Measurements from ENCODE around the gene NDRG3.
"Not testable (repeated sequence)": the region's sequence is repeated elsewhere in the genome, so short reads cannot be mapped to it uniquely, and the experiment has no call there.

Gene NDRG3

GRCh38 chr20:36758276-36758675, 12.4 kb upstream of the NDRG3 start:
- no peak for DNase-seq

GRCh38 chr20:36756496-36756895, 10.6 kb upstream of the NDRG3 start:
- DNase-seq: no peak

GRCh38 chr20:36754656-36755222, 8.8 kb upstream of the NDRG3 start:
- peak; percentile 49 for DNase-seq

DNA sequence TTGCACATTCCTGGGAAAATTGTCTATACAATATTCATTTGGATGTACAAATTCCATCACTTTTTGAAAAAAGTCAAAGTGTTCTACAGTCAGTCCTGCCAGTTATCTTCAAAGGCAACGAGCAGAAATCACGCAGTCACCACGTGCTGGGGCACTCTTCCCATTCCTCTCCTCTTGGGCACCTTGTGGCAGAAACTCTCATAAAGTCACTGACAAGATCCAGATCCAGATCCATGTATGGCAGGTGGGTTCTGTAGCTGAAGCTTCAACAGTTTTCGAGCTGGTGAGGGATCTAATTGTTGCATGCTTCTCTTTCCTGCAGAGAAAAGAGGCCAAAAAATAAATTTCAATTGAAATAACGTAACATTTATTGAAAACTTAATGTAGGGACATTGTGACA, 6.7 kb upstream of the NDRG3 start:
- no peak for DNase-seq

- peak; percentile 37 for DNase-seq
Observed at GRCh38 chr20:36745234-36745926, 510 bp downstream of the NDRG3 start.

DNA sequence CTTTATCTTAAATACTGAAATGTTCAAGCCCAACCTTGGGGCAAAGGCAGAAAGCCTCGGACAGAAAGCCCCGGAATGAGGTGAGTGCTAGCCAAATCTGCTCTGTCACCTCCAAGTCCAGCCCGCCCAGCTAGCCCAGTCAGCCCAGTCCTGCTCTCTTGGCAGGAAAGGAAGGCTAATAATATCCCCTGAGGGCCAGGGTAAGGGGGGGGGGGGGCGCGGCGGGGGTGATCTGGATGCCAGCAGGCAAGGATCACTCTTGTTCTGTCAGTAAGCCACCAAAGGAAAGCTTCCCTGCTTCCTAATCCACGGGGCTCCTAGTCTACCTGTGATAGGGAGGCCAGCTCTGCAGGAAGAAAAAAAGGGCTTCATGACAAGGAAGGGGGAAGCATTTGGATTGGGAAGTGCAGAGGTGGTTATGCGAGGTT, 1.1 kb downstream of the NDRG3 start:
- no peak for DNase-seq

- DNase-seq: no peak
Observed at GRCh38 chr20:36744243-36744642, 1.6 kb downstream of the NDRG3 start.

- DNase-seq: no peak
Observed at GRCh38 chr20:36742558-36742957, 3.3 kb downstream of the NDRG3 start.

DNA sequence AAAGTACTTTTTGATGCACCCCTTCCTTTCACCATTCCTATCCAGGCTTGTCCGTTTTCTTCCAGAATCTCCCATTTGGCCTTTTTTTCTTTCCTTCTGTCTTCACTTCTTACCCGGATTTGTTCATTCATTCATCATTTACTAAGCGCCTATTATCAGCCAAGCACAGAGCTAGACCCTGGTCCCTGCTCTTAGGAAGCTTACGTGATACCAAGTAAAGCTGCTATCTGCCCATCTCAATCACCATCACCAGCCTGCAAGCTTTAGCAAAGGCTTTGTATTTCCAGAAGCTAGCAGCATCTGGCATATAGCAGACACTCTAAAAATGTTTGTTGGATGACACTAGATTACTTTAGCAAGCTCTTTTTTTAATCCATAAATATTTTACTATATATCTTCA, 4.8 kb downstream of the NDRG3 start:
- no peak for DNase-seq

- no peak for DNase-seq
Observed at GRCh38 chr20:36737183-36737499, 8.7 kb downstream of the NDRG3 start.

DNA sequence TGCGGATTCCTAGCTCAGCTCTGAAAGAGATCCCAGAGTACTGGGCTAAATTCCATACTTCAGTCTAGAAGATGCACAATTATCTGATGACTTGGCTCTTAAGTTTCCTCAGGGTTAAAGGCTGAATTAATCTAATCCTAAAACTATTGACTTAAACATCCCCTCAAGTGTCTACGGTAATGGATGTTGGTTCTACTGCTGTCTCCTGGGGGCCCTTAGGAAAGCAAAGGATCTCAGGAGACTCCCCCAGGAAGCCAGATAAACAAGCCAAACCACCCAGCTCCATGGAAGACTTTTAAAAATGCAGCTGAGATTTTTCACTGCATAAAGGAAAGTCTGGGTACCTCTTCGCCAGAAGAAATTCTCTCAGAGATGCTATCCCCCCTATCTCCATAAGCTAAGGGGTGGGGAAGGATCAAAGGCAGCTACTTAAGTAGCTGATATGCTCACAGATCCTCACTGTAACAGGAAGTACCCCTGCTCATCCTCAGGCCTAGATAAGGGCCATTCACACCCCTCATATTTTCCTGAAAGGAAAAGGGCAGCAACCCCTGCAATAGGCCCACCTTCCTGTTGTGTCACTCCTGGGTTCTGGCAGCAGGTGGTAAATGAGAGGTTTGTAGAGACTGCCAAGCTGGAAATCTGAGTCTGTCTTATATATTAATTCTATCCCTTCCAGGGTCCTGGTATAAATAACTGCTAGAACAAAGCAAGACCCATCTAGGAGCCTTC, 9.3 kb downstream of the NDRG3 start:
- no peak for DNase-seq

GRCh38 chr20:36732456-36732855, 13.4 kb downstream of the NDRG3 start:
- no peak for DNase-seq

DNA sequence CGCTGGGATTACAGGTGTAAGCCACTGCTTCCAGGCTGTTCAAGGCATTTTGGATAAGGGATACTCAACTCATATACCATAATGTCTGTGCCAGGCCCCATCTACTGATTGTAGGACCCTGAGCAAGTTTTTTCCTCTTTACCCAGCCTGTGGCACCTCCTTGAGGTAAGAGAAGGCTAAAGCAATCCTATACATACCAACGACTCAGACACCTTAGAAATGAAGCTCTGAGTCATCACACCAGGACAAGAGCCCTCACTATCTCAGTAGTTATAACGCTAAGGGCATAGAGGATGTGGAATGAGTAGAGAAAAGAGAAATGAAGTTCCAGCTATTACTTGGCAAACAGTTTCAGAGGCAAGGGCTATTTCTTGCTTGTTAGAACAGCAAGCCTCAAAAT, 16.9 kb downstream of the NDRG3 start:
- peak; percentile 9 for DNase-seq

DNA sequence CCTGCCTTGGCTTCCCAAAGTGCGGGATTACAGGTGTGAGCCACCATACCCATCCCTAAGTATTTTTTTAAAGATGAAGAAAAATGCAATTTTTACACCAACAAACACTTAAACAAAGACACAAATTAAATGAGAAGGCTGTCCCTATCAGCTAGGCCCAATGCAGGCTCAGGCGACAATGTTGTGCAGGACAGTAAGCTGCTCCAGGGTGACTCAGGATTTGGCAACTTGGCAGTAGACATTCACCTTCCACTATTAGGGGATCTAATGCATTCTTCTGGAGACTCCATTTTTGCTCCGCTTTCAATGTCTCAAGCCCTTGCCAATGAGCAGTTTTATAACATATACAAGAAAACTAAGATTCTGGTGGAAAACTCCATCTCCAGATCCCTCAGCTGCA, 19.7 kb downstream of the NDRG3 start:
- no peak for DNase-seq

DNA sequence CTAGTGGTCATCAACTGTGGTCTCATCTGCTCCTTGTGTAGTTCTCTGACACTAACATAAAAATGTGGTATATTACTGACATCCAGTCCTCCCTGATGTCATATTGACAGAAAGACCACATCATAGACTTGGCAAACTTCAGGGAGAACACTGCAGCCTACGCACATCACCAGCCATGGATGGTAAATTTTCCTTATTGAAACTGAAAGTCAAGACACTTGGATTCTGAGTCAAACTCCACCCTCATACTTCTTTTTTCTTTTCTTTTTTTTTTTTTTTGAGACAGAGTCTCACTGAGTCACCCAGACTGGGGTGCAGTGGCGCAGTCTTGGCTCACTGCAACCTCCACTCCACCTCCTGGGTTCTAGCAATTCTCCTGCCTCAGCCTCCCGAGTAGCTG, 25.4 kb downstream of the NDRG3 start:
- DNase-seq: peak; percentile 47

- peak; percentile 6 for DNase-seq
Observed at GRCh38 chr20:36717657-36718056, 28.2 kb downstream of the NDRG3 start.

DNA sequence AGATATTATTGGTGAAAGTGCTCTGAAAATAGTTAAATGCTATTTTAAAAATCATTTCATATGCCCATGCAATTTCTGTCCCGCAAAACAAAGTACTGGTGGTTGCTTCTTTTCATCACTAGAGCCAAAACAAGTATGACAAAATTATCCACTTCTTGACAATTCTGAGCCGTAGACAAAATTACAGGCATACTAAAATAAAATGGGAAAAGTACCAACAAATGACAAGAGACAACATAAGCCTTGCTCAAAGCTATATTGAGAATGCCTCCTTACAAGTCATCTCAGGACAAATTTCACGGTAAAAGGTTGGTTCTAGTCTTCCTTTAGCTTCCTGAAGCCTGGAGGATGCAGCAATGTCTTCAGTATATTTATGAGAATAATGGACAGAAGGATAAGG, 28.9 kb downstream of the NDRG3 start:
- no peak for DNase-seq

DNA sequence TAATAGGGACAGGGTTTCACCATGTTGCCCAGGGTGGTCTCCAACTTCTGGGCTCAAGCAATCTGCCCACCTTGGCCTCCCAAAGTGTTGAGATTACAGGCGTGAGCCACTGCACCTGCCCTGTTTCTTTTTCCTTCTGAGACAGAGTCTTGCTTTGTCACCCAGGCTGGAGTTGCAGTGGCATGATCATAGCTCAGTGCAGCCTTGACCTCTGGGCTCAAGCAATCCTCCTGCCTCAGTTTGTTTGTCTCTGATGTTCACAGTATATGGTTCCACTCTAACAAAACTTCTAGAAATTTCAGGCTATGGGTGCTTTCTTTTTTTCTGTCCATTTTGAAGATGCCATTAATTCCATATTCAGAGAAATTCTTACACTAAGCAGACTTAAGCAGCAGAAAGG, 33.1 kb downstream of the NDRG3 start:
- no peak for DNase-seq

DNA sequence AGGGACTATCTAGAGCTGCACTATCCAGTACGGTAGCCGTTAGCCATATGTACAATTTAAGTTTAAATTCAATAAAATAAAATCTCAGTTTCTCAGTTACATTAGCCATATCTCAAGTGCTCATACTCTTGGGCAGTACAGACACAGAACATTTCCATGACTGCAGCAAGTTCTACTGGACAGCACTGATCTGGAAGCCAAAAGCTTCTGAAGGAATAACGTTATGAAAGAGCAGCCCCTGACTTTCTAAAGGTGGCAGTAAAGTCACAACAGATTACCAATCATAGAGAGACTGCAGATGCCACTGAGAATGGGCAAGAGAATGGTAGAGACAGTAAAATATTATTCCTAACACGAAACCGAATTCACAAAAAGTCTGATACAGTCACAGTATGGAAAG, 36.8 kb downstream of the NDRG3 start:
- no peak for DNase-seq

DNA sequence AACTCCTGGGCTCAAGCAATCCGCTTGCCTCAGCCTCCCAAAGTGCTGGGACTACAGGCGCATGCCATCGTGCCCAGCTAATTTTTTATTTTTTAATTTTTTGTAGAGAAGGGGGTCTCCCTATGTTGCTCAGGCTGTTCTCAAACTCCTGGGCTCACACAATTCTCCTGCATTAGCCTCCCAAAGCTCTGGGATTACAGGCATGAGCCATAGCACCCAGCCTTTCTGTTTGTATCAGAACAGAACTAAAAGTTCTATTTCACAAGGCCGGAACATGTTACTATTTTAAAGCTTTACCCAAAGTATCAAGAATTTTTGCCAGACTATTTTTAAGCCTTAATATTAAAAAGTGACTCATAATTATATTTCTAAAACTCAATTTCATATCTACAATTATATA, 42.4 kb downstream of the NDRG3 start:
- no peak for DNase-seq

- no peak for DNase-seq
Observed at GRCh38 chr20:36700438-36700837, 45.5 kb downstream of the NDRG3 start.

- not testable (repeated sequence) for DNase-seq
Observed at GRCh38 chr20:36695467-36695866, 50.4 kb downstream of the NDRG3 start.

DNA sequence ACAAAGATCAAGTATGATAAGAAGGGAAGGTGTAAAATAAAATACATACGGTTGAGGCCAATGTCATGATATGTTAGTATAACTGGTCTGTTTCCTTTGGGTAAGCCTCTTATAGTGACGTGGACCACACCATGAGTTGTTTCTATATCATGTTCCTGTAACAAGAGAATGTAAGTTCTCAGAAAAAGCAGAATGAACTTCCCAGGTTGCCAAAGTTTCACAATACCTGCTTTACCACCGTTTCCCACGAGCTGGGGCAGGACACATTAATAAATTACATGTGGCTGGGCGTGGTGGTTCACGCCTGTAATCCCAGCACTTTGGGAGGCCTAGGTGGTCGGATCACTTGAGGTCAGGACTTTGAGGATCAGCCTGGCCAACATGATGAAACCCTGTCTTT, 57.3 kb downstream of the NDRG3 start:
- DNase-seq: no peak

DNA sequence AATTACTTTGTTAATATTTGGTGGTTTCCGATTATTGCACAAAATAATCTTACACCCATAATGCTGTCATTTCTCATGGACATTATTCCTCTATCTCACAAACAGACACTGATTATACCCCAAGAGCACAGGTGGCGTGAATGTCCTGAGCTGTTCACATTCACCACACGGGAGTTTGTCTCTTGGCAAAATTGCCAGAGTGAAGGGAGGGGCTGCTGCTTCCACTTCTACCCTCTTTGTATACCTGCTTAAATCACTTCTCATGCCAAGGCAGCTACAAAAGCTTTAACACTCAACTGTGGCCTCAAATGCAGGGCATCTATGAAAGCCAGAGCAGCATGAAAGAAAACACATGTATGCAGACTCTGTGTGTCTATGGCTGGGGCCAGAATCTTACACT, 58.0 kb downstream of the NDRG3 start:
- no peak for DNase-seq

GRCh38 chr20:36686944-36687343, 58.9 kb downstream of the NDRG3 start:
- DNase-seq: no peak

Data from stimulated activated CD4-positive, alpha-beta T cell treated with anti-CD3 and anti-CD28 coated beads, Interleukin-4, amount 100 ng/mL, for 24 hours (primary cell).